MCF 10A (cell line): ENCODE results near the gene BRSK2. TPM values are rescaled to one million over a fixed set of nuclear protein-coding genes. Genes with fewer than 3 reads are reported as not detected.

Experiments used
- BruUV-seq: library from RNA; stranded (reverse); fragments of 400-500 nt; replicated peaks from 2 replicates; lab custom pipeline; 2021; lab: Mats Ljungman, UMichigan
- CTCF ChIA-PET: fragments of 300-600 bp; sonication (Branson Sonifier 250); formaldehyde crosslinking; extraction: SDS; loops from one replicate; lab custom pipeline; 2021; ENCODE audit warnings: antibody characterized with exemption, inconsistent platforms; lab: Yijun Ruan, JAX
- POLR2A ChIA-PET: fragments of 300-600, 350-650 bp; sonication (Branson Sonifier 250); formaldehyde crosslinking; extraction: SDS; loops from one replicate; lab custom pipeline; 2020; ENCODE audit warnings: antibody characterized with exemption, inconsistent platforms; lab: Yijun Ruan, JAX
- DNase-seq: peaks from one replicate; pipeline ENCODE4 v3.0.0-alpha.2; 2018; ENCODE audit not compliant: unreplicated experiment
- H3K27ac Mint-ChIP-seq: one replicate; pipeline ENCODE4 v1.8.0; 2022; ENCODE audit warnings: mild to moderate bottlenecking, low read depth, mixed read lengths; ENCODE audit not compliant: unreplicated experiment
- H3K27me3 Mint-ChIP-seq: one replicate; pipeline ENCODE4 v1.8.0; 2022; ENCODE audit warnings: mixed read lengths; ENCODE audit not compliant: insufficient read depth, unreplicated experiment
- H3K36me3 Mint-ChIP-seq: one replicate; pipeline ENCODE4 v1.8.0; 2022; ENCODE audit warnings: mild to moderate bottlenecking, moderate library complexity, mixed read lengths; ENCODE audit not compliant: insufficient read depth, unreplicated experiment
- H3K4me1 Mint-ChIP-seq: one replicate; pipeline ENCODE4 v1.8.0; 2022; ENCODE audit warnings: mixed read lengths; ENCODE audit not compliant: insufficient read depth, unreplicated experiment
- H3K4me3 Mint-ChIP-seq: one replicate; pipeline ENCODE4 v1.8.0; 2022; ENCODE audit warnings: mild to moderate bottlenecking, moderate library complexity, mixed read lengths; ENCODE audit not compliant: unreplicated experiment
- H3K9me3 Mint-ChIP-seq: one replicate; pipeline ENCODE4 v1.8.0; 2022; ENCODE audit warnings: mixed read lengths; ENCODE audit not compliant: unreplicated experiment
- CTCF ChIP-seq: fragments of 200-600 bp; IDR thresholded peaks from one replicate; pipeline ENCODE4 v1.8.0; 2022; ENCODE audit warnings: antibody characterized with exemption, mild to moderate bottlenecking; ENCODE audit not compliant: unreplicated experiment
- intact Hi-C: fragments of 100-400 bp; cut with micrococcal nuclease; formaldehyde crosslinking; loops from 2 replicates; pipeline ENCODE4 v1.14.1; 2022
- total RNA-seq: library from RNA; stranded (reverse); gene quantifications from 2 replicates; pipeline ENCODE4 v1.2.3, GENCODE V29; 2022

BRSK2 gene
- total RNA-seq, 1 experiment from 2014 or later = 0.44 TPM

- Mint-ChIP-seq H3K27ac (no peak overlapping the region), H3K36me3 (no peaks in the 10 kb centered on the region), H3K4me3 (no peak overlapping the region), H3K27me3 (no peaks in the 10 kb centered on the region), H3K9me3 (no peaks in the 10 kb centered on the region), H3K4me1 (no peaks in the 10 kb centered on the region)
- intact Hi-C loops = no loop called here
- TF ChIP-seq CTCF = no peak
- DNase-seq = no peak
- ChIA-PET POLR2A (no interaction called here), CTCF (no interaction called here)
- no TSS peak for BruUV-seq
Measured at GRCh38 chr11:1435820-1436467, 46.2 kb downstream of the BRSK2 start.

GRCh38 chr11:1436468-1437039, 46.8 kb downstream of the BRSK2 start:
- no peak overlapping the region for H3K27ac Mint-ChIP-seq
- no peak for TF ChIP-seq CTCF
- H3K4me1 Mint-ChIP-seq = no peaks in the 10 kb centered on the region
- intact Hi-C loops = no loop called here
- CTCF ChIA-PET = no interaction called here
- DNase-seq = no peak
- no peak overlapping the region for H3K4me3 Mint-ChIP-seq
- no peaks in the 10 kb centered on the region for H3K36me3 Mint-ChIP-seq
- POLR2A ChIA-PET = no interaction called here
- H3K9me3 Mint-ChIP-seq = no peaks in the 10 kb centered on the region
- BruUV-seq = no TSS peak
- H3K27me3 Mint-ChIP-seq = no peaks in the 10 kb centered on the region

GRCh38 chr11:1437500-1437899, 47.8 kb downstream of the BRSK2 start:
- no peaks in the 10 kb centered on the region for H3K36me3 Mint-ChIP-seq
- H3K4me3 Mint-ChIP-seq = no peak overlapping the region
- H3K4me1 Mint-ChIP-seq = no peaks in the 10 kb centered on the region
- POLR2A ChIA-PET = no interaction called here
- TF ChIP-seq CTCF = no peak
- intact Hi-C loops = no loop called here
- CTCF ChIA-PET = interaction anchor here (0.6 kb wide), 1 partner anchor 53 kb away, joined by 3 read pairs; no protein-coding TSS in a partner anchor
- no peak overlapping the region for H3K27ac Mint-ChIP-seq
- DNase-seq = no peak
- BruUV-seq = no TSS peak
- no peaks in the 10 kb centered on the region for H3K9me3 Mint-ChIP-seq
- H3K27me3 Mint-ChIP-seq = no peaks in the 10 kb centered on the region

- BruUV-seq = no TSS peak
- DNase-seq = no peak
- Mint-ChIP-seq H3K9me3 (no peaks in the 10 kb centered on the region), H3K27me3 (peaks cover 2% of the 10 kb centered on the region), H3K36me3 (no peaks in the 10 kb centered on the region), H3K27ac (no peak overlapping the region), H3K4me3 (no peak overlapping the region), H3K4me1 (no peaks in the 10 kb centered on the region)
- ChIA-PET POLR2A (no interaction called here), CTCF (interaction anchor here (0.6 to 0.7 kb wide), 2 partner anchors 53 to 76 kb away, joined by 3 read pairs; no protein-coding TSS in a partner anchor)
- intact Hi-C loops = no loop called here
- no peak for TF ChIP-seq CTCF
Measured at GRCh38 chr11:1438261-1438966, 48.7 kb downstream of the BRSK2 start.
